RWPE2 (cell line): Measurements from ENCODE around the gene NCOA6.

Experiments used
- ATAC-seq: fragments of 200-7000 bp; cut with Tn5 transposase; 3 replicates; pipeline ENCODE4 v1.9.1; 2021; ENCODE audit warnings: low read depth
- DNase-seq: peaks from one replicate; pipeline ENCODE4 v3.0.0-alpha.2; 2020; ENCODE audit warnings: low spot score
- H3K27ac ChIP-seq: fragments of 450-650 bp; 2 replicates; pipeline ENCODE4 v1.5.1; 2017; ENCODE audit warnings: mild to moderate bottlenecking; ENCODE audit not compliant: poor library complexity, severe bottlenecking
- H3K27me3 ChIP-seq: fragments of 250-450 bp; sonication (Bioruptor Pico); 2 replicates; pipeline ENCODE4 v1.5.1; 2021; ENCODE audit warnings: mild to moderate bottlenecking, moderate library complexity; ENCODE audit not compliant: insufficient read depth, poor library complexity, severe bottlenecking
- H3K36me3 ChIP-seq: fragments of 250-450 bp; sonication (Bioruptor Pico); 2 replicates; pipeline ENCODE4 v1.5.1; 2020; ENCODE audit warnings: low read depth, mild to moderate bottlenecking, moderate library complexity
- H3K4me1 ChIP-seq: fragments of 250-450 bp; sonication (Bioruptor Pico); 2 replicates; pipeline ENCODE4 v1.5.1; 2021; ENCODE audit warnings: mild to moderate bottlenecking, moderate library complexity; ENCODE audit not compliant: insufficient read depth, poor library complexity, severe bottlenecking
- H3K4me3 ChIP-seq: fragments of 250-450 bp; sonication (Bioruptor Pico); 2 replicates; pipeline ENCODE4 v1.5.1; 2021; ENCODE audit warnings: mild to moderate bottlenecking, moderate library complexity; ENCODE audit not compliant: severe bottlenecking
- H3K9me3 ChIP-seq: fragments of 250-450 bp; sonication (Bioruptor Pico); 2 replicates; pipeline ENCODE4 v1.5.1; 2021; ENCODE audit warnings: mild to moderate bottlenecking, moderate library complexity; ENCODE audit not compliant: severe bottlenecking
- TF ChIP-seq, protein P1 (sequence below): fragments of 450-650 bp; IDR thresholded peaks from one replicate; pipeline ENCODE4 v1.5.1; 2017; ENCODE audit warnings: mild to moderate bottlenecking, moderate library complexity; ENCODE audit not compliant: poor library complexity, severe bottlenecking

The NCOA6 gene

DNA sequence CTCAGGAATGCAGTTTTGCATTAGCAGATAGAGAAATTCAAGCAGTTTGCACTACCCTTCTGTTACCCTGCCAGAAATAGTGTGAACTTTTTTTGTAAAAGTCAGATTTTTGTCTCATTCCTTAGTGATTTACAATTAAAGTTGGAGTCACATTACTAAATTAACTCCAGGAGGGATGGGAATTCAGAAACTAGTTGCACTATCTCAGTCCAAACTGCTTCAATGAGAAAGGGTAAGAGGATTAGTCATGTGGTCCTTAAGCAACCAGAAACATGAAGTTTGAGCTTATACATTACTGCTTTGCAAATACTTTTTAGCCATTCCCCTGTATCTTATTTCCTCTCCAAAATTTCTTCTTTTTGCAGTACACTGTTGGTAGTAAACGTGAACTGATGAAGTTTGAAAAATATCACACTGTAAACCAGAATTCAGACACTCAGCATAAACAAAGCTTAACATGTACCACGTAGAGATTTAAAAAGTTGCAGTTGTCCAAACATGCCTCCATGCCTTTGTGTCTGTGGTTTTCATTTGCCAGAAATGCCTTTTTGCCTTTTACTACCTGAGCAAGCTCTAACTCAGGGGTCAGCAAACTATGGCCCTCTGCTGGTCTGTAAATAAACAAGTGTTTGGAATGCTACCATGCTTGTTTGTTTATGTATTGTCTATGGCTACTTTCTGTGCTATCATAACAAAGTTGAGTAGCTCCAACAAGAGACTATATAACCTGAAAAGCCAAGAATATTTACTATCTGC is 71.6 kb downstream of the NCOA6 start:
- Histone ChIP-seq H3K36me3 (peaks cover 92% of the 10 kb centered on the region), H3K4me3 (no peak overlapping the region), H3K27me3 (no peaks in the 10 kb centered on the region), H3K9me3 (no peaks in the 10 kb centered on the region), H3K4me1 (no peaks in the 10 kb centered on the region), H3K27ac (no peak overlapping the region)
- no peak for DNase-seq
- TF ChIP-seq, protein P1, sequence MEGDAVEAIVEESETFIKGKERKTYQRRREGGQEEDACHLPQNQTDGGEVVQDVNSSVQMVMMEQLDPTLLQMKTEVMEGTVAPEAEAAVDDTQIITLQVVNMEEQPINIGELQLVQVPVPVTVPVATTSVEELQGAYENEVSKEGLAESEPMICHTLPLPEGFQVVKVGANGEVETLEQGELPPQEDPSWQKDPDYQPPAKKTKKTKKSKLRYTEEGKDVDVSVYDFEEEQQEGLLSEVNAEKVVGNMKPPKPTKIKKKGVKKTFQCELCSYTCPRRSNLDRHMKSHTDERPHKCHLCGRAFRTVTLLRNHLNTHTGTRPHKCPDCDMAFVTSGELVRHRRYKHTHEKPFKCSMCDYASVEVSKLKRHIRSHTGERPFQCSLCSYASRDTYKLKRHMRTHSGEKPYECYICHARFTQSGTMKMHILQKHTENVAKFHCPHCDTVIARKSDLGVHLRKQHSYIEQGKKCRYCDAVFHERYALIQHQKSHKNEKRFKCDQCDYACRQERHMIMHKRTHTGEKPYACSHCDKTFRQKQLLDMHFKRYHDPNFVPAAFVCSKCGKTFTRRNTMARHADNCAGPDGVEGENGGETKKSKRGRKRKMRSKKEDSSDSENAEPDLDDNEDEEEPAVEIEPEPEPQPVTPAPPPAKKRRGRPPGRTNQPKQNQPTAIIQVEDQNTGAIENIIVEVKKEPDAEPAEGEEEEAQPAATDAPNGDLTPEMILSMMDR, result peak; percentile 27
- no peak for ATAC-seq

DNA sequence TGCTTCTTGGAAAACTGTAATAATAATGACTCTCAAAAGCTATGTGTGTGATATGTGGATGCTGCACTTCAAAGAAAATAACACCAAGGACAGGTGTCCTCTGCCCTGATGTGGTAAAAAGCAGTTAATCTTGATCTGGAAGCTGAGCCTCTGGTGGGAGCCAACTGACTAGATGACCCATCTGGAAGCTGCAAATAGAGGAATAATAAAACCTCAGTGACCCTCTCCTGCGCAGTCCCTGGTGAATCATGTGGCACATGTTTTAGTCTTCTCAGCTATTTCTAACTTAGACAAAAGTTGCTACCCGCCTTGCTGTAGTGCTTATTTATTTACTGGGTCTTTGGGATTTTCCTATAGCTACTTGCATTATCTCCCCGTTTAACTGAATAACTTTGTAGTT is 74.0 kb downstream of the NCOA6 start:
- Histone ChIP-seq H3K9me3 (no peaks in the 10 kb centered on the region), H3K36me3 (peaks cover 94% of the 10 kb centered on the region), H3K27ac (no peak overlapping the region), H3K4me1 (no peaks in the 10 kb centered on the region), H3K27me3 (no peaks in the 10 kb centered on the region), H3K4me3 (no peak overlapping the region)
- TF ChIP-seq, protein P1, result no peak
- ATAC-seq, result peak; percentile 26; the same call in 1 of the 3 replicates
- no peak for DNase-seq

DNA sequence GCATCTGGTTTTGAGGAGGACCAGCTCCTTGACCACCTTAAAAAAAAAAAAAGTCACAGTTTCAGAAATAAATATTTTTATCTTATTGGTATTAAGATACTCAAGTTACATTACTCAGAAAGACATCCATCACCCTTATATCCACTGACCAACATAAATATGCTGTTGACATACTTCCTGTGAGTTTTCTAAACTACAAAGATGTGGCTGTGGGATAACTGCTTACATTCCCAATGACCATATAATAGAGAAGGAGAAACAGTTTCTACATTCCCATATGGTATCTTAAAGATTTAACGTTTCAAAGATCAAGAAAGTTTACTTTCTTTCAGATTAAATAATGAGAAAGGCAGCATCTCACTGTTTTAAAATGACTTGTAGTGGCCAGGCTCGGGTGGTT is 75.0 kb downstream of the NCOA6 start:
- Histone ChIP-seq H3K36me3 (peaks cover 94% of the 10 kb centered on the region), H3K4me3 (no peak overlapping the region), H3K4me1 (no peaks in the 10 kb centered on the region), H3K9me3 (no peaks in the 10 kb centered on the region), H3K27ac (no peak overlapping the region), H3K27me3 (no peaks in the 10 kb centered on the region)
- ATAC-seq (no peak), DNase-seq (no peak)
- TF ChIP-seq, protein P1, result no peak

DNA sequence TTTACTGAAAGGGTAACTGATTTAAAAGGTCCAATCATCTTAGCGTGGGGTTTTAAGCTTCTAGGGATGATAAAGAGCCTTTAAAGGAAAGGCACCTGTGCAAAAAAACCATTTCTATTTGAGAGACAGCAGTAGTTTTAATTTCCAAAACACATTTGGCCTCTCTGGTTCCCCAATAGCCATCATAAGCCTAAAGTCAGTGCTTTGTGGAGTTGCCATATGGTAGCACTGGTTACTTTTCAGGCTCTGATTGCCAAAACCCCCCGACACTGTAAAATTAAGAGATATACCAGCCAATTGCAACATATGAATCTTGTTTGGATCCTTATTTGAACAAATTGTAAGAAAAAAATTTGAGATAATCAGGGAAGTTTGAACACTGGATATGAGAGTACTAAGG is 76.7 kb downstream of the NCOA6 start:
- Histone ChIP-seq H3K4me1 (no peaks in the 10 kb centered on the region), H3K36me3 (peaks cover 94% of the 10 kb centered on the region), H3K27ac (no peak overlapping the region), H3K27me3 (no peaks in the 10 kb centered on the region), H3K9me3 (no peaks in the 10 kb centered on the region), H3K4me3 (no peak overlapping the region)
- TF ChIP-seq, protein P1, result no peak
- ATAC-seq, result no peak
- no peak for DNase-seq

DNA sequence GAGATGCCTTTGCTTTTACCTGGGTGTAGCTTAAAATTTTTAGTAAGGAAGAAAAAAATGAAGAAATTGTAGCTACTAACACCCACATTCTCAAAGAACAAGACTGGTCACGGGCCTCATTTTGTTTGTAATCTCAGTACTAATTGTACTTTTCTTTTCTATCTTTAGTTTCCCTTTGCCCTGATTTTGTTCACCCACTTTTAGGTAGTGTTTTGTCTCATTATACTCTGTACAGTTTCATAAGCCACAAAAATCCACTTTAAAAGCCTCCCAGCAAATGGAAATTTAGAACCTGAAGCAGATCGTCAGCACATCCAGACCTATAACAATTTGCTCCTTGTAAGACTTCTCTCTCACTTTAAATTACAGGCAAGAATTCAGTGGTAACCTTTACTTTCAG is 78.0 kb downstream of the NCOA6 start:
- Histone ChIP-seq H3K9me3 (no peaks in the 10 kb centered on the region), H3K4me3 (no peak overlapping the region), H3K36me3 (peaks cover 97% of the 10 kb centered on the region), H3K27me3 (no peaks in the 10 kb centered on the region), H3K4me1 (no peaks in the 10 kb centered on the region), H3K27ac (no peak overlapping the region)
- TF ChIP-seq, protein P1, result no peak
- ATAC-seq, result no peak
- DNase-seq, result no peak
